H1 (cell line): ENCODE data around the gene SLC22A23. TPM values are rescaled to one million over a fixed set of nuclear protein-coding genes. Genes with fewer than 3 reads are reported as not detected.

Experiments
- CTCF ChIA-PET: fragments of 300-600 bp; sonication (Branson Sonifier 250); formaldehyde crosslinking; loops from one replicate; lab custom pipeline; 2021; ENCODE audit not compliant: partially characterized antibody; lab: Charles Lee
- POLR2A ChIA-PET: fragments of 300-600 bp; sonication (Branson Sonifier 250); formaldehyde crosslinking; loops from one replicate; lab custom pipeline; 2021; ENCODE audit warnings: inconsistent platforms; ENCODE audit not compliant: partially characterized antibody; lab: Charles Lee
- DNase-seq, 2 experiments: peaks; one replicate each; pipeline versions ENCODE4 v3.0.0 to v3.0.0-alpha.2; 2010 to 2022; ENCODE audit warnings: low spot score in 2 of 2, low read depth in 1 of 2, mixed read lengths in 1 of 2
- FAIRE-seq: peaks from 2 replicates; lab custom pipeline; 2011; peaks lifted over from hg19 to GRCh38; lab: Jason Lieb, UNC
- H2AFZ ChIP-seq: 2 replicates; pipeline ENCODE4 v1.8.1; 2012; ENCODE audit warnings: low read length, inconsistent platforms
- H2AK5ac ChIP-seq: 2 replicates; pipeline ENCODE4 v1.6.1; 2013; ENCODE audit warnings: low read depth, low read length
- H2BK120ac ChIP-seq: replicated peaks from 2 replicates; pipeline ENCODE3; 2013; ENCODE audit warnings: low read depth, low read length, inconsistent platforms
- H2BK12ac ChIP-seq: 2 replicates; pipeline ENCODE4 v1.6.1; 2013; ENCODE audit warnings: low read depth, low read length
- H2BK15ac ChIP-seq: 2 replicates; pipeline ENCODE4 v1.6.1; 2013; ENCODE audit warnings: low read length
- H2BK20ac ChIP-seq: 2 replicates; pipeline ENCODE4 v1.6.1; 2013; ENCODE audit warnings: low read length
- H2BK5ac ChIP-seq: 2 replicates; pipeline ENCODE4 v1.6.1; 2013; ENCODE audit warnings: low read depth, low read length
- H3K14ac ChIP-seq: 2 replicates; pipeline ENCODE4 v1.6.1; 2013; ENCODE audit warnings: inconsistent platforms; ENCODE audit not compliant: insufficient read length
- H3K18ac ChIP-seq: 2 replicates; pipeline ENCODE4 v1.6.1; 2013; ENCODE audit warnings: low read length; ENCODE audit errors: extremely low read depth
- H3K23ac ChIP-seq: 2 replicates; pipeline ENCODE4 v1.6.1; 2013; ENCODE audit warnings: inconsistent platforms; ENCODE audit not compliant: insufficient read length
- H3K23me2 ChIP-seq: 2 replicates; pipeline ENCODE4 v1.6.1; 2013; ENCODE audit warnings: low read depth, low read length
- H3K27ac ChIP-seq: 2 replicates; pipeline ENCODE4 v1.6.1; 2011; ENCODE audit warnings: low read depth, low read length, inconsistent platforms
- H3K27me3 ChIP-seq, 4 experiments: replicated peaks in 1 of 4; 1 replicate in 1 of 4; 2 replicates in 3 of 4; pipeline versions ENCODE4 v1.6.1 to v1.8.1; 2011 to 2013; ENCODE audit warnings: low read length in 3 of 4, mild to moderate bottlenecking in 3 of 4, inconsistent platforms in 2 of 4, mixed read lengths in 2 of 4, moderate library complexity in 1 of 4; ENCODE audit not compliant: control insufficient read depth in 3 of 4, insufficient read depth in 3 of 4; ENCODE audit errors: extremely low read depth in 1 of 4
- H3K36me3 ChIP-seq, 4 experiments: 2 replicates each; pipeline versions ENCODE4 v1.6.1 to v1.8.1; 2011 to 2013; ENCODE audit warnings: mild to moderate bottlenecking in 4 of 4, low read length in 3 of 4, moderate library complexity in 2 of 4, control low read depth in 1 of 4, inconsistent platforms in 1 of 4; ENCODE audit not compliant: insufficient read depth in 4 of 4, control insufficient read depth in 2 of 4
- H3K4ac ChIP-seq: replicated peaks from 2 replicates; pipeline ENCODE3; 2013; ENCODE audit warnings: low read length, low read depth, mixed read lengths, inconsistent platforms; ENCODE audit not compliant: insufficient read length
- H3K4me1 ChIP-seq, 4 experiments: replicated peaks in 1 of 4; 1 replicate in 1 of 4; 2 replicates in 3 of 4; pipeline versions ENCODE4 v1.6.1 to v1.8.1; 2011 to 2013; ENCODE audit warnings: low read length in 3 of 4, inconsistent platforms in 2 of 4, mixed read lengths in 1 of 4; ENCODE audit not compliant: insufficient read depth in 4 of 4, control insufficient read depth in 3 of 4
- H3K4me2 ChIP-seq, 2 experiments: 2 replicates each; pipeline versions ENCODE4 v1.6.1 to v1.8.1; 2011 to 2013; ENCODE audit warnings: low read depth in 2 of 2, low read length in 2 of 2, control low read depth in 1 of 2, inconsistent platforms in 1 of 2, mild to moderate bottlenecking in 1 of 2; ENCODE audit not compliant: insufficient read depth in 1 of 2
- H3K4me3 ChIP-seq, 4 experiments: fragments of 200-600, 300-600 bp in 1 of 4; sonication (generic), shearing (Covaris generic), sonication (Bioruptor Twin) in 1 of 4; 2 replicates each; pipeline versions ENCODE4 v1.5.1 to v1.8.1; 2011 to 2016; ENCODE audit warnings: low read length in 4 of 4, low read depth in 3 of 4, control low read depth in 2 of 4, inconsistent platforms in 2 of 4, mild to moderate bottlenecking in 2 of 4, mixed read lengths in 1 of 4, moderate library complexity in 1 of 4; ENCODE audit not compliant: insufficient read depth in 2 of 4; ENCODE audit errors: extremely low read depth in 1 of 4
- H3K56ac ChIP-seq: replicated peaks from 2 replicates; pipeline ENCODE3; 2013; ENCODE audit warnings: low read depth, mild to moderate bottlenecking, mixed read lengths, low read length, inconsistent platforms; ENCODE audit not compliant: insufficient read length
- H3K79me1 ChIP-seq: 2 replicates; pipeline ENCODE4 v1.6.1; 2013; ENCODE audit warnings: low read depth, low read length, control low read depth
- H3K79me2 ChIP-seq, 2 experiments: 2 replicates each; pipeline versions ENCODE4 v1.6.1 to v1.8.1; 2012 to 2013; ENCODE audit warnings: low read length in 2 of 2, mild to moderate bottlenecking in 2 of 2, inconsistent platforms in 1 of 2; ENCODE audit not compliant: insufficient read depth in 2 of 2, control insufficient read depth in 1 of 2
- H3K9ac ChIP-seq, 4 experiments: replicated peaks in 1 of 4; 1 replicate in 1 of 4; 2 replicates in 3 of 4; pipeline versions ENCODE4 v1.6.1 to v1.8.1; 2011 to 2013; ENCODE audit warnings: low read depth in 3 of 4, low read length in 3 of 4, control low read depth in 2 of 4, mild to moderate bottlenecking in 2 of 4, moderate library complexity in 2 of 4, inconsistent platforms in 1 of 4; ENCODE audit errors: extremely low read depth in 1 of 4
- H3K9me3 ChIP-seq, 2 experiments: 2 replicates each; pipeline versions ENCODE4 v1.6.1 to v1.8.1; 2012 to 2013; ENCODE audit warnings: mild to moderate bottlenecking in 2 of 2, moderate library complexity in 2 of 2, control low read depth in 1 of 2, inconsistent platforms in 1 of 2, low read depth in 1 of 2, low read length in 1 of 2, mixed read lengths in 1 of 2; ENCODE audit not compliant: insufficient read depth in 2 of 2
- H4K20me1 ChIP-seq, 2 experiments: replicated peaks in 1 of 2; 2 replicates each; pipeline versions ENCODE3 to v1.8.1; 2011 to 2013; ENCODE audit warnings: inconsistent platforms in 2 of 2, low read length in 2 of 2, mild to moderate bottlenecking in 1 of 2; ENCODE audit not compliant: insufficient read depth in 2 of 2, control insufficient read depth in 1 of 2
- H4K5ac ChIP-seq: 2 replicates; pipeline ENCODE4 v1.6.1; 2013; ENCODE audit warnings: low read length, low read depth, mixed read lengths, inconsistent platforms; ENCODE audit not compliant: insufficient read length
- H4K8ac ChIP-seq: 2 replicates; pipeline ENCODE4 v1.8.0; 2013; ENCODE audit warnings: mild to moderate bottlenecking, moderate library complexity, low read length, inconsistent platforms; ENCODE audit not compliant: insufficient read depth; ENCODE audit errors: extremely low read depth
- H4K91ac ChIP-seq: replicated peaks from 2 replicates; pipeline ENCODE3; 2013; ENCODE audit warnings: low read length, mixed read lengths, inconsistent platforms; ENCODE audit not compliant: insufficient read length
- BACH1 ChIP-seq: IDR thresholded peaks from 2 replicates; pipeline ENCODE4 v1.6.1; 2012; ENCODE audit warnings: low read length, improper control_type of control experiment
- BCL11A ChIP-seq, 2 experiments: IDR thresholded peaks; one replicate each; pipeline ENCODE4 v1.6.1; 2011; ENCODE audit warnings: low read depth in 2 of 2, low read length in 2 of 2, mild to moderate bottlenecking in 2 of 2
- CHD1 ChIP-seq: IDR thresholded peaks from 2 replicates; pipeline ENCODE4 v1.6.1; 2012; ENCODE audit warnings: low read depth, low read length, improper control_type of control experiment
- CREB1 ChIP-seq: IDR thresholded peaks from 2 replicates; pipeline ENCODE4 v1.6.1; 2012; ENCODE audit warnings: inconsistent platforms
- GABPA ChIP-seq: IDR thresholded peaks from 2 replicates; pipeline ENCODE4 v1.6.1; 2011; ENCODE audit warnings: mild to moderate bottlenecking, low read length, moderate library complexity, borderline replicate concordance; ENCODE audit not compliant: insufficient read depth
- KDM5A ChIP-seq: fragments of 200-600 bp; IDR thresholded peaks from 2 replicates; pipeline ENCODE4 v1.7.1; 2012; ENCODE audit warnings: mild to moderate bottlenecking, low read length, inconsistent platforms, mixed read lengths
- PHF8 ChIP-seq: fragments of 200-600 bp; sonication (generic); conservative IDR thresholded peaks from 2 replicates; pipeline ENCODE4 v1.7.1; 2012; ENCODE audit warnings: low read depth, mild to moderate bottlenecking, inconsistent platforms, low read length, moderate library complexity
- TCF12 ChIP-seq: IDR thresholded peaks from 2 replicates; pipeline ENCODE4 v1.6.1; 2011; ENCODE audit warnings: low read depth, mild to moderate bottlenecking, low read length
- TEAD4 ChIP-seq: IDR thresholded peaks from 2 replicates; pipeline ENCODE4 v1.6.1; 2012; ENCODE audit warnings: low read depth, low read length, inconsistent platforms, mixed read lengths
- WGBS, 2 experiments: shearing (Covaris generic) in 1 of 2; methylation state at CpG; one replicate each; pipeline versions ENCODE4 v1.1.6 to v1.1.7; 2013 to 2015; ENCODE audit warnings: low lambda C conversion rate in 2 of 2, mixed read lengths in 2 of 2, inconsistent platforms in 1 of 2, low coverage in 1 of 2, missing lambda C conversion rate in 1 of 2; ENCODE audit not compliant: insufficient replicate concordance in 2 of 2, insufficient coverage in 1 of 2, insufficient read length in 1 of 2; ENCODE audit errors: extremely low coverage in 1 of 2, missing lambda C conversion rate in 1 of 2; 5-methylcytosine and 5-hydroxymethylcytosine counted together
- polyA plus RNA-seq, 7 experiments: library from polyadenylated mRNA; depleted of rRNA in 3 of 7; stranded (reverse) in 5 of 7; unstranded in 2 of 7; fragments of >200 nt in 5 of 7; fragments of 200-250 nt in 2 of 7; gene quantifications; 1 replicate in 5 of 7; 2 replicates in 1 of 7; 4 replicates in 1 of 7; pipeline versions ENCODE4 v1.2.1 to v1.2.3, GENCODE V29; 2011 to 2013; ENCODE audit warnings: missing spikeins in 2 of 7, mixed read lengths in 2 of 7
- total RNA-seq: library from RNA; stranded (reverse); fragmentation: NEBNext Ultra II Directional; extraction: Animal tissue kit (Norgen Biotek cat#: 25700); gene quantifications from 2 replicates; pipeline ENCODE4 v1.2.1, GENCODE V29; 2021
- TF ChIP-seq, protein P1 (sequence below): IDR thresholded peaks from 2 replicates; pipeline ENCODE4 v1.6.1; 2011; ENCODE audit warnings: low read depth, mild to moderate bottlenecking, low read length; ENCODE audit not compliant: insufficient read depth
- TF ChIP-seq, protein P2 (sequence below): IDR thresholded peaks from 2 replicates; pipeline ENCODE4 v1.6.1; 2011; ENCODE audit warnings: low read length, improper control_type of control experiment

The SLC22A23 gene
- total and polyA plus RNA-seq, 2 of the 8 experiments (the other 6 are each of a cell fraction or from before 2014, with no cell fraction given): 9.9 to 38.4 TPM

DNA sequence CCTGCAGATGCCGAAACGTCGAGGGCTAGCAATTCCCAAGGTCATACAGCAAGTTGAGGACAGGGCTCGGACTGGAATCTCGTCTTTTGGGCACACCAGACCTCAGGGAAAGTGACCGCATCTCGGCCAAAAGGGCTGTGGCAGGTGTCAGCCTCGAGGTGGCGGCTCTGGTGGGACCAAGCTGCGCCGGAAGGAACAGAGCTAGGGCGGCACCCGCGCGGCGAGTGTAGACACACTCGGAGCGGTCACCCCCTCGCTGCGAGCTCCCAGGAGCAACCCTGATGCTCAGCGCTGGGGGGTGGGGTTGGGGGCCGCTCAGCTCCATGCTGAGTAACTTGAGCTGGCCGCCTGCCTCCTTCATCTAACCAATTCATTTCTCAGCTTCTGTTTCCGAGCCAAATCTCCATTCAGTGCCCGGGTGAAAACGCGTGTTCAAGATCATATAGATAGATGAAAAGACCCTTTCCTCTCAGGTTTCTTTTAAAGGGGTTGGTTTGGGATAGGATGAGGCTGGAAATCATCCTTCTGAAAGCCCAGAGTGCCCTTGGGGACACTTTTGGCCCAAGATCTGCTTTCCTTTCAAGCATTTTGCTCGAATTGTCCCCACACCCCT is 227.2 kb downstream of the SLC22A23 start:
- peaks cover 0 to 23% (median 19%) of the 10 kb centered on the region in 4 experiments; a peak in 6 of 7 replicates for H3K27me3 ChIP-seq
- no peak overlapping the region for H2BK15ac ChIP-seq
- no peak overlapping the region for H3K27ac ChIP-seq
- H3K79me2 ChIP-seq: peaks cover 15 to 19% of the 10 kb centered on the region in 2 experiments
- H4K91ac ChIP-seq: peak overlapping the region; percentile 6
- no peak overlapping the region for H2BK20ac ChIP-seq
- no peak overlapping the region for H2AK5ac ChIP-seq
- H3K18ac ChIP-seq: no peak overlapping the region; the same call in 1 of the 2 replicates
- peaks cover 5% of the 10 kb centered on the region; the same call in 1 of the 2 replicates for H3K79me1 ChIP-seq
- H2BK120ac ChIP-seq: no peak overlapping the region
- no peak overlapping the region for H3K4ac ChIP-seq
- no peak overlapping the region for H2BK5ac ChIP-seq
- H4K5ac ChIP-seq: no peak overlapping the region
- peaks cover 40% of the 10 kb centered on the region for H3K23me2 ChIP-seq
- H3K4me2 ChIP-seq: peak overlapping the region; percentile 91 to 98
- H2AFZ ChIP-seq: peak overlapping the region; percentile 30; the same call in 1 of the 2 replicates
- peaks cover 4 to 6% (median 5%) of the 10 kb centered on the region in 4 experiments for H3K36me3 ChIP-seq
- peaks cover 15 to 16% of the 10 kb centered on the region in 2 experiments for H4K20me1 ChIP-seq
- no peak overlapping the region for H3K23ac ChIP-seq
- no peak overlapping the region for H2BK12ac ChIP-seq
- 3% methylated on average over 28 of the region's 28 CpGs; no CpG with 5 or more reads in 1 of the 2 experiments for WGBS, 2 experiments
- H3K4me1 ChIP-seq: peaks cover 4 to 22% (median 16%) of the 10 kb centered on the region in 4 experiments; a peak in 6 of 7 replicates
- CTCF ChIA-PET: interaction anchor here (0.6 to 17.3 kb wide), 10 partner anchors 10 to 107 kb away, joined by 3 to 263 read pairs (median 4); no protein-coding TSS in a partner anchor
- H3K4me3 ChIP-seq: peak overlapping the region; percentile 49 to 99 (median 74)
- peak overlapping the region in 1 of 4 experiments; percentile 28; a peak in 2 of 7 replicates for H3K9ac ChIP-seq
- no peak overlapping the region for H3K56ac ChIP-seq
- no peak overlapping the region for H4K8ac ChIP-seq
- no peak for FAIRE-seq
- no peak overlapping the region for H3K14ac ChIP-seq
- DNase-seq: no peak
- POLR2A ChIA-PET: interaction anchor here (0.6 to 7.6 kb wide), 22 partner anchors 8 to 463 kb away, joined by 3 to 122 read pairs (median 4); partner anchors contain the start of gene TUBB2A
- H3K9me3 ChIP-seq: no peaks in the 10 kb centered on the region
- no peak for TF ChIP-seq BACH1
- no peak for TF ChIP-seq GABPA
- TF ChIP-seq BCL11A (IDR thresholded peaks at IDR 0.05; ENCODE audit: low read depth in 2 of 2, low read length in 2 of 2): no peak
- TF ChIP-seq KDM5A: no peak
- TF ChIP-seq, protein P1, sequence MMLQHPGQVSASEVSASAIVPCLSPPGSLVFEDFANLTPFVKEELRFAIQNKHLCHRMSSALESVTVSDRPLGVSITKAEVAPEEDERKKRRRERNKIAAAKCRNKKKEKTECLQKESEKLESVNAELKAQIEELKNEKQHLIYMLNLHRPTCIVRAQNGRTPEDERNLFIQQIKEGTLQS: no peak
- TF ChIP-seq, protein P2, sequence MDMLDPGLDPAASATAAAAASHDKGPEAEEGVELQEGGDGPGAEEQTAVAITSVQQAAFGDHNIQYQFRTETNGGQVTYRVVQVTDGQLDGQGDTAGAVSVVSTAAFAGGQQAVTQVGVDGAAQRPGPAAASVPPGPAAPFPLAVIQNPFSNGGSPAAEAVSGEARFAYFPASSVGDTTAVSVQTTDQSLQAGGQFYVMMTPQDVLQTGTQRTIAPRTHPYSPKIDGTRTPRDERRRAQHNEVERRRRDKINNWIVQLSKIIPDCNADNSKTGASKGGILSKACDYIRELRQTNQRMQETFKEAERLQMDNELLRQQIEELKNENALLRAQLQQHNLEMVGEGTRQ: no peak
- TF ChIP-seq PHF8: no peak
- TF ChIP-seq TEAD4: no peak
- TF ChIP-seq CHD1: no peak
- no peak for TF ChIP-seq TCF12
- TF ChIP-seq CREB1: no peak
